ENCODE measurements around the gene PIR. TPM values are rescaled to one million over a fixed set of nuclear protein-coding genes. Genes with fewer than 3 reads are reported as not detected.

The PIR gene
- total RNA-seq, 1 experiment from 2014 or later = 58.0 TPM

GRCh38 chrX:15468036-15468435 lies 25.1 kb downstream of the PIR start:
- POLR2A ChIA-PET (ENCODE audit: low non-redundant PET) = no interaction called here
- Histone ChIP-seq H3K9me3 (ENCODE audit: low read depth, low read length, poor library complexity, severe bottlenecking) (no peaks in the 10 kb centered on the region), H3K4me1 (ENCODE audit: insufficient read depth, low read length, poor library complexity, severe bottlenecking) (peaks cover 13% of the 10 kb centered on the region), H3K36me3 (ENCODE audit: insufficient read depth, low read length, poor library complexity, severe bottlenecking) (peaks cover 4% of the 10 kb centered on the region), H3K4me3 (ENCODE audit: low read depth, low read length, poor library complexity, severe bottlenecking) (no peak overlapping the region), H3K27ac (ENCODE audit: low read depth, low read length, poor library complexity, severe bottlenecking) (no peak overlapping the region), H3K27me3 (replicated peaks; ENCODE audit: insufficient read depth, low read depth, low read length, poor library complexity) (peaks cover 5% of the 10 kb centered on the region)
- DNase-seq (ENCODE audit: low spot score) = peak; percentile 90
- TF ChIP-seq CTCF (conservative IDR thresholded peaks at IDR 0.05; ENCODE audit: low read depth, low read length) (peak; percentile 69), EZH2 (IDR thresholded peaks at IDR 0.05; ENCODE audit: borderline replicate concordance, low read depth, low read length, poor library complexity, severe bottlenecking) (no peak)
- CTCF ChIA-PET = interaction anchor here (1.4 to 1.5 kb wide), 2 partner anchors 119 to 168 kb away, joined by 6 to 10 read pairs; no protein-coding TSS in a partner anchor
- BruUV-seq (replicated peaks) = no TSS peak
- intact Hi-C loops (cut with micrococcal nuclease; ENCODE audit: unreplicated experiment) = loop anchor here (1.0 kb wide), 2 partner anchors 119 to 169 kb away; no protein-coding TSS in a partner anchor

GRCh38 chrX:15465896-15466651 lies 27.1 kb downstream of the PIR start:
- H3K4me3 ChIP-seq (ENCODE audit: low read depth, low read length, poor library complexity, severe bottlenecking) = no peak overlapping the region
- TF ChIP-seq CTCF (conservative IDR thresholded peaks at IDR 0.05; ENCODE audit: low read depth, low read length) (peak; percentile 44), EZH2 (IDR thresholded peaks at IDR 0.05; ENCODE audit: borderline replicate concordance, low read depth, low read length, poor library complexity, severe bottlenecking) (no peak)
- H3K27ac ChIP-seq (ENCODE audit: low read depth, low read length, poor library complexity, severe bottlenecking) = no peak overlapping the region
- peak; percentile 9 for DNase-seq (ENCODE audit: low spot score)
- peaks cover 5% of the 10 kb centered on the region for H3K27me3 ChIP-seq (replicated peaks; ENCODE audit: insufficient read depth, low read depth, low read length, poor library complexity)
- intact Hi-C loops (cut with micrococcal nuclease; ENCODE audit: unreplicated experiment) = no loop called here
- H3K9me3 ChIP-seq (ENCODE audit: low read depth, low read length, poor library complexity, severe bottlenecking) = no peaks in the 10 kb centered on the region
- ChIA-PET CTCF (no interaction called here), POLR2A (ENCODE audit: low non-redundant PET) (no interaction called here)
- H3K36me3 ChIP-seq (ENCODE audit: insufficient read depth, low read length, poor library complexity, severe bottlenecking) = peaks cover 4% of the 10 kb centered on the region
- no TSS peak for BruUV-seq (replicated peaks)
- peaks cover 13% of the 10 kb centered on the region for H3K4me1 ChIP-seq (ENCODE audit: insufficient read depth, low read length, poor library complexity, severe bottlenecking)

- POLR2A ChIA-PET (ENCODE audit: low non-redundant PET) = no interaction called here
- intact Hi-C loops (cut with micrococcal nuclease; ENCODE audit: unreplicated experiment) = no loop called here
- Histone ChIP-seq H3K9me3 (ENCODE audit: low read depth, low read length, poor library complexity, severe bottlenecking) (no peaks in the 10 kb centered on the region), H3K27me3 (replicated peaks; ENCODE audit: insufficient read depth, low read depth, low read length, poor library complexity) (peaks cover 5% of the 10 kb centered on the region), H3K4me3 (ENCODE audit: low read depth, low read length, poor library complexity, severe bottlenecking) (no peak overlapping the region), H3K27ac (ENCODE audit: low read depth, low read length, poor library complexity, severe bottlenecking) (no peak overlapping the region), H3K4me1 (ENCODE audit: insufficient read depth, low read length, poor library complexity, severe bottlenecking) (peaks cover 13% of the 10 kb centered on the region), H3K36me3 (ENCODE audit: insufficient read depth, low read length, poor library complexity, severe bottlenecking) (peaks cover 4% of the 10 kb centered on the region)
- BruUV-seq (replicated peaks) = no TSS peak
- CTCF ChIA-PET = no interaction called here
- TF ChIP-seq CTCF (conservative IDR thresholded peaks at IDR 0.05; ENCODE audit: low read depth, low read length) (no peak), EZH2 (IDR thresholded peaks at IDR 0.05; ENCODE audit: borderline replicate concordance, low read depth, low read length, poor library complexity, severe bottlenecking) (no peak)
- DNase-seq (ENCODE audit: low spot score) = peak; percentile 10
Observed at GRCh38 chrX:15465347-15465746, 27.8 kb downstream of the PIR start.

All from A673 (cell line).